Stimulated activated CD4-positive, alpha-beta T cell treated with anti-CD3 and anti-CD28 coated beads, Interleukin-2, amount 100 ng/mL, for 48 hours (primary cell): Measurements from ENCODE around the gene LDLRAD2.
"Not testable (repeated sequence)": the region's sequence is repeated elsewhere in the genome, so short reads cannot be mapped to it uniquely, and the experiment has no call there.

Experiments used
- DNase-seq, 2 donors: peaks; one replicate each; pipeline ENCODE4 v3.0.0-alpha.2; 2020

The LDLRAD2 gene

DNA sequence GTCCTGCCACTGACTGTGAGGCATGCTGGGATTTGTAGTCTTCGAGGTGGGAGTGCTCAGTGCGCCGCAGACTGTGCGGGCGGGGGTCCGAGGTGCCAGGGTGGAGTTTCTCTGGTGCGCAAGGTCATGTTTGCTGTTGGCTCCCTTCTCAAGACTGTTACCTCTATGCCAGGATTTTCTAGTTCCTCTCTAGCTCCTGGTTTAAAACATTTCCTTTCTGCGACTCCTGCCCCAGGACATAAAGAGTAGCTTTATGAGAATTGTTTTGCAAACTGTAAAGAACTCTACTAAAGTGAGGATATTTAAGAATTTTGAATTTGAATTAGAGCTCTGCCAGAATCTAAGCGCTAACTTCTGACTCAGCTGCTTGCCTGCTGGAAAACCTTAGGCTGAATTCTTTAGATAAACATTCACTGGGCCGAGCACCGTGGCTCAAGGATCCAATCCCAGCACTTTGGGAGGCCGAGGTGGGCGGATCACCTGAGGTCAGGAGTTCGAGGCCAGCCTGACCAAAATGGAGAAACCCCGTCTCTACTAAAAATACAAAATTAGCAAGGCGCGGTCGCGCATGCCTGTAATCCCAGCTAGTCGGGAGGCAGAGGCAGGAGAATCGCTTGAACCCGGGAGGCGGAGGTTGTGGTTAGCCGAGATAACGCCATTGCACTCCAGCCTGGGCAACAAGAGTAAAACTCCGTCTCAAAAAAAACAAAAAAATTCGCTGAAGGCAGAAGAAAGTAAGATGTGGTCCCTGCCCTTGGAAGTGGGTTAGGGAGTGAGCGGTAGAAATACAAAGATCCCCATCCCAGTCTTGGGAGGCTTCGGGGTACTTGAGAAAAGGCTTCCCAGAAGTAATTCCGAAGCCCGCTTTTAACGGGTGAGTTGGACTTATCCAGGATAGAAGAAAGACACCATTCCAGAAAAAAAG lies 28.1 kb upstream of the LDLRAD2 start:
- DNase-seq, result no peak

DNA sequence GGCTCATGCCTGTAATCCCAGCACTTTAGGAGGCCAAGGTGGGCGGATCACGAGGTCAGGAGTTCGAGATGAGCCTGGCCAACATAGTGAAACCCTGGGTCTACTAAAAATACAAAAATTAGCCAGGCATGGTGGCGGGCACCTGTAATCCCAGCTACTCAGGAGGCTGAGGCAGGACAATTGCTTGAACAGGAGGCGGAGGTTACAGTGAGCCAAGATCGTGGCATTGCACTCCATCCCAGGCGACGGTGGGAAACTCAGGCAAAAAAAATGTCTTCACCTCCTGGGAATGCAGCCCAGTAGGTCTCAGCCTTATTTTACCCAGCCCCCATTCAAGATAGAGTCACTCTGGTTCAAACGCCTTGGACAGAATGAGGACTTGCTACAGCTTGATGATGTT lies 26.3 kb upstream of the LDLRAD2 start:
- DNase-seq, result not testable (repeated sequence)

DNA sequence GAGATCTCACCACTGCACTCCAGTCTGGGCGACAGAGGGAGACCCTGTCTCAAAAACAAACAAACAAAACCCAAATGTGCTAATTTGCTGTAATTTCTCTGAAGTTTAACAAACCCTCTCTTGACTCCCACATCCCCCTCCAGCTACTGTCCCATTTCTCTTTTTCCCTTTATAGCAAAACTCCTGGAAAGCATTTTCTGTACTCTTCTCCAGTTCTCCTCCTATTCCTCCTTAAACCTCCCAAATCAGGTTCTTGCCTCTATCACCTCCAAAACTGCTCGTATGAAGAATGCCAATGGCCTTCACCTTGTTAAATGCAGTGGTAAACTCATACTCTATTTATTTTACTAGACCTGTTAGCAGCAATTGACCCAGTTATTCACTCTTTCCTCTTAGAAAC lies 25.4 kb upstream of the LDLRAD2 start:
- DNase-seq, result no peak

DNA sequence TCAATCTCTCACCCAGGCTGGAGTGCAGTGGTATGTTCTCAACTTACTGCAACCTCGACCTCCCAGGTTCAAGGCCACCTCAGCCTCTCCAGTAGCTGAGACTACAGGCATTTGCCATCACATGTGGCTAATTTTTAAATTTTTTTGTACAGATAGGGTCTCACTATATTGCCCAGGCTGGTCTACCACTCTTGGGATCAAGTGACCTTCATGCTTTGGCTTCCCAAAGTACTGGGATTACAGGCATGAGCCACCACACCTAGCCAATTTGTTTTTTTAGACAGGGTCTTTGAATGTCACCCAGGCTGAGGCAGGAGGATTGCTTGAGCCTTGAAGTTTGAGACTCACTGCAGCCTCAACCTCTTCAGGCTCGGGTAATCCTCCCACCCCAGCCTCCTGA lies 19.0 kb upstream of the LDLRAD2 start:
- DNase-seq, result no peak

DNA sequence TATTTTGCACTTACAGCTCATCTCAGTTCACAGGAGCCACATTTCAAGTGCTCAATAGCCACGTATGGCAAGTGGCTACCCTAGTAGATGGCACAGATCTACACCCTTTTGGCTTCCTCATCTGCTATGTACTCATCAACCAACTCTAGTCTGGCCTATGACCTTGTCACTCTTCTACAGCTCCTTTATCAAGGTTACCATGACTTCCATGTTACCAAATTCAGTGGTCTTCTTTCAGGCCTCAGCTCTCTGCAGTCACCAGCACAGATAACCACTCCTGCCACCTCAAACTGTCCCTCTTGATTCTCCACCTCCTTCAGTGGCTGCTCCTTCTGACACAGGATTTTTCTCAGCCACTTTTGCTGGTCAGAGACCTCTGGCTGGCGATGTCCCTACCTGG lies 17.4 kb upstream of the LDLRAD2 start:
- no peak for DNase-seq

DNA sequence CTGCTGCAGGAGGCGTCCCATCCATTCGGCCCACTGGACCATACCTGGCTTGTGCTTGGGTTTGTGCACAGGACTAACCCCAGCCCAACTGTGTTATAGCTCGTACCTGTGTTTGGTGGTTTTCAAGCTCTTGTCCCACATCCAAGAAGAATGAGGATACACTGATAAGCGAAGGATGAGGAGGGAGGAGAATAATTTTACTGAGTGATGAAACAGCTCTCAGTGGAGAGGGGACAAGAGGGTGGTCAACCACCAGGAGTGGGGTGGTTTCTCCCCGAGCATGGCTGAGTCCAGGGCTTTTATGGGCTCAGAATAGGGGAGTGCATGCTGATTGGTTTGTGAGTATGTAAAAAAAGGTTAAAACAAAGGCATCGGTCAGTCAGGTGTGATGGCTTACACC lies 17.0 kb upstream of the LDLRAD2 start:
- no peak for DNase-seq

DNA sequence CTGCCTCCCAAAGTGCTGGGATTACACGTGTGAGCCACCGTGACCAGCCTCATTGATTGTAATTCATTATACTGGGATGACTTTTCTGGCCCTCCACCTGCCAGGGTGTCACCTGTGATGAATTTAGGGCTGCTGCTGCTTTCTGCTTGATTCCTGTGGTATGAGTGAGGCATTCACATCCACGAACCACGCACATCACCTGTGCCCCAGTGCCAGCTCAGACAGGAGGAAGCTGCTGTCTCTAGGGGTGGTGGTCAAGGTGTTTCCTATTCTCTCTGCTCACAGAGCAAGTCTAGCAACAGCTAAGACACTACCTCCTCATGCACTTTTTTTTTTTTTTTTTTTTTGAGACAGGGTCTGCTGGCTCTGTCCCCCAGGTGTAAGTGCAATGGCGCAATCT lies 12.3 kb upstream of the LDLRAD2 start:
- DNase-seq, result no peak

DNA sequence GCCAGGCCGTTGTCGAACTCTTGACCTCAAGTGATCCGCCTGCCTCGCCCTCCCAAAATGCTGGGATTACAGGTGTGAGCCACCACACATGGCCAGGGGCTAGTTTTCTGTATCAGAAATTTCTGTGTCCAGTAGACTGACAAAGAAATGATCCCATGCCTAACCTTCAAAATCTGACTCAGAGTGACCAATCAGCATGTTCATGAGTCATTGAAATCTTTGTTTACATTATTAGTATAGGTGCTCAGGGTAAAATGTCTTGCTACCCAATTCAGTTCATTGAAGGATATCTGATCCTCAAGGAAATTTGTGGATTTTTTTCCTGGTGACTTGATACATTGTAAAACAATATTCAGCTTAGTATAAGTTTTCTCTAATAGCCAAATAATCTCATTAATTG lies 11.0 kb upstream of the LDLRAD2 start:
- DNase-seq, result no peak

DNA sequence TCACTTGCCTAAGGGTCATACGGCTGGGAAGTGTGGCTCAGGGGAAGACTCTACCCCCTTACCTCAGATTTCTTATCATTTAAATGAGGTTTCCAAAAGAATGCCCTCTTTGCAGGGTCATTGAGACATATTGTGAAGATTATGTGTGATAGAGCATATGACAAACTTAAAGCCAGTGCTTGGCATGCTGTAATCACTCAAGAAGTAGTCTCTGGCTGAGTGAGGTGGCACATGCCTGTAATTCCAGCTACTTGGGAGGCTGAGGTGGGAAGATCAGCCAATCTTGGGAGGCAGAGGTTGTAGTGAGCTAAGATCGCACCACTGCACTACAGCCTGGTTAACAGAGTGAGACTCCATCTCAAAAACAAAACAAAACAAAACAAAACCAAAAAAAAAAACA lies 7.5 kb upstream of the LDLRAD2 start:
- no peak for DNase-seq

DNA sequence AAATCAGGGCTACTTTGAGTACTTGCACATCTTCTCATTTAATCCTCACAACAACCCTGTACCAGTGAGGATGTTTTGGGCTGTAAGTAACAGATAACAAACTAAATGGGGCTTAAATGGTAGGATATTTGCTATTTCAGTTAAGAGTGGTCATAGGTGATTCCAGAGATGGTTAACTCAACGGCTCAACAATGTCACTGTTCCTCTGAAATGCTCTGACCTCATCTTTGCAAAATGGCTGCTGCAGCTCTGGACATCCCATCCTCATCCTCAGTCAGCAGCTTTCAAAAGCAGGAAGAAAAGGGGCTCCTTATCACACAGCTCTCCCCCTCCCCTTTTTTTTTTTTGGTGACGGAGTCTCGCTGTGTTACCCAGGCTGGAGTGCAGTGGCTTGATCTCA lies 1.5 kb downstream of the LDLRAD2 start:
- no peak for DNase-seq

DNA sequence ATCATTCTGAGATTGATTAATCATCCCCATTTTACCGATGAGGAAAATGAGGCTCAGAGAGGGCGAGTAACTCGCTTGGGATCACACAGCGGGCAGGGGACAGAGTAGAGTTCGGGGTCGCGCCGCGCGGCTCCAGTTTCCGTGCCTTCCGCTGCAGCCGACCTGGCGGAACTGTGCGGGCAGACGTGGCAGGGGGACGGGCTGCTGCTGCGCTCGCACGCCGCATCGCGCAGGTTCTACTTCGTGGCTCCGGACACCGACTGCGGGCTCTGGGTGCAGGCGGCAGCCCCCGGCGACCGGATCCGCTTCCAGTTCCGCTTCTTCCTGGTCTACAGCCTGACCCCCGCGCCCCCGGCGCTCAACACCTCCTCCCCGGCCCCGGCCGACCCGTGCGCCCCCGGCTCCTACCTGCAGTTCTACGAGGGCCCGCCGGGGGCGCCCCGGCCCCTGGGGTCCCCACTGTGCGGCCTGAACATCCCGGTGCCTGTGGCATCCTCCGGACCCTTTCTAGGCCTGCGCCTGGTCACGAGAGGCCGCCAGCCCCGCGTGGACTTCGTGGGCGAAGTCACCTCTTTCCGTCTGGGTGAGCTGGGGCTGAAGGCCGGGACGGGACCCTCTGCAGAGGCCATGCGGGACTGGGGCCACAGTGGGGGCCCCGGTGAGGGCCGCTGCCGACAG lies 2.3 kb downstream of the LDLRAD2 start:
- DNase-seq, result peak; percentile 9 to 50

DNA sequence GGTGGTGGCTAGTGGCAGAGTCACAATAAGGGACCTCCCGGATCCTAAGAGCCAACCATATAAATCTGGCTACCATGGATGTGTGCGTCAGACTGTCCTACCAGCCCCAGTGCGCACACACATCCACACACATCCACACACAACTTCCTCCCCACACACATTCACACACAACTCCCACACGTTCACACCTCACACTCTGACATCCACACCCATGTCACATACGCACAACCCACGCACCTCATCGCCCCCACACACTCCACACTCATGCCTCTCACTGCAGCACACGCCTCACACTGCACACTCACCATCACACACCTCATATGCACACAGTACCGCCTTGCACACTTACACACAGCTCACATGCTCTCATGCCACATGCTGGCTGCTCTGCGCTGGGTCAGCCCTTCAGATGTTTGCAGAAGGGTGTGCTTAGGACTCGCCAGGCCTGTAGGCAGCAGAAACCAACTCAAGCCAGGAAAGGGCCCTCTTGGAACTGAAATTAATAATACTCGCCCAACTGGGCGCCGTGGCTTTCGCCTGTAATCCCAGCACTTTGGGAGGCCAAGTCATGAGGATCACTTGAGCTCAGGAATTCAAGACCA lies 3.0 kb downstream of the LDLRAD2 start:
- DNase-seq, result no peak

DNA sequence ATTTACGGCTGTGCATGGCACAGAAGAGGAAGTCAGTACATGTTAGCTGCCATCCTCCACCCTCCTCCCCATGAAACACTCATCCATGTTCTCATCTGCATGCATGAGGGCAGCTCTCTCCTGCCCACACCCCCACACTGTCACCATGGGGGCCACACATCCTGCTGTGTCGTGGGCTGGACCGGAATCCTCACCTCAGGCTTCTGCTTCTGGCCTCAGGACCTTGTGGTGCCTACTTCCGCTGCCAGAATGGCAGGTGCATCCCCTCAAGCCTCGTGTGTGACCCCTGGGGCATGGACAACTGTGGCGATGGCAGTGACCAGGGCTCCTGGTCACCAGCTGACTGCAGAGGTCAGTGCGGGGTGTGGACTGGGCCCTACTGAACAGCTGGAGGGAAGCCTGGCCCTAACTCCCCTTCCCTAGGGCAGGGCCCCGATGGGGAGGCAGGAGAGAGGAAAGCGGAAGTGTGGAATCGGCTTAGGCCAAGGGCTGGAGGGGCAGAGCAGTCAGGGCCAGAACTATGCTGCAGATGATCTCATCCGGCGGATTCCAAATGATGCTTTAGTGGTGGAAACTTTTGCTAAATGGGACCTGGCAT lies 3.8 kb downstream of the LDLRAD2 start:
- no peak for DNase-seq

DNA sequence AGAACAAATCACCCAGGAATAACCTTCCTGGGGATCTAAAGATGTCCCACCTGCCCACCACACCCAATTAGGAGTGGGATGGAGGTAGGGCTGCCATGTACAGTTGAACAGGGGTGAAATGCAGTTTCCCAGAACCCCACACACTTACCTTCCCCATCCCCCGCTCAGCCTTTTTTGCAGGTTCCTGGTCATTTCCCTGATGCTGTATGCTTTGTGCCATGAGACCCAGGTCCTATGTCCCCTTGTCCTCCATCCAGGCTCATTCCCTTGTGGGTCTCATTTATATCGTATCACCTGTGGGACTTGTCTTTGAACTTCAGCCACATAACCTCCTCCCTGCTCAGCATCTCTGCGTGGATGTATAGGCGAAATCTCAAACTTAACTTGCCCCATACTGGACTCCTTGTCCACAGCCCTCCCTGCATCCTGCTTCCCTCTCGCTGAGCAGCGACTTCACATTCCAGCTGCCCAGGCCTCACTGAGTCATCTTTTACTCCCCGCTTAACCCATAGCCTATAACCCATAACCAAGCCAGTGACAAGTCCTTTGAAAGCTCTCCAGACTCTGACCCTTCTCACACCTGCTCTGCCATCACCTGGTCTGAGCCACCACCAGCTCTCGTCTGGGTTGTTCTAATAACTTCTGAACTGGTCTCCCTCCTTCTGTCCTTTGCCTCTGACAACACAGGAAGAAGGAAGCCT lies 4.7 kb downstream of the LDLRAD2 start:
- DNase-seq, result no peak

DNA sequence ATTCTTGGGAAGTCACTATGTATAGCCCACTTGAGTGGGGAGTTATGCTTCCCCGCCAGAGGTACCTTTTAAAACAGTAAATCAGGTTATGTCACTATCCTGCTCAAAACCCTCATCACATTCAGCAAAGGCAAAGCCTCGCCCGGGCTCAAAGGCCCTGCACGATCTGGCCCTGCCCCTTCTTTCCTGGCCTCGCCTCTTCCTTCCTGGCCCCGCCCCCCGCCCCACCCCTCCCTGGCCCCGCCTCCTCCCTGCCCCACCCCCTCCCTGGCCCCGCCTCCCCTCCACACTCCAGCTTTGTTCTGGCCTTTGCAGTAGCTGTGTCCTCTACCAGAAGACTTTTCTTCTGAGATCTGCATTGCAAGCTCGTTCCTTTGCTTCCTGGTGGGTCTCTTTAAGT lies 6.6 kb downstream of the LDLRAD2 start:
- peak; percentile 18 to 46 for DNase-seq

DNA sequence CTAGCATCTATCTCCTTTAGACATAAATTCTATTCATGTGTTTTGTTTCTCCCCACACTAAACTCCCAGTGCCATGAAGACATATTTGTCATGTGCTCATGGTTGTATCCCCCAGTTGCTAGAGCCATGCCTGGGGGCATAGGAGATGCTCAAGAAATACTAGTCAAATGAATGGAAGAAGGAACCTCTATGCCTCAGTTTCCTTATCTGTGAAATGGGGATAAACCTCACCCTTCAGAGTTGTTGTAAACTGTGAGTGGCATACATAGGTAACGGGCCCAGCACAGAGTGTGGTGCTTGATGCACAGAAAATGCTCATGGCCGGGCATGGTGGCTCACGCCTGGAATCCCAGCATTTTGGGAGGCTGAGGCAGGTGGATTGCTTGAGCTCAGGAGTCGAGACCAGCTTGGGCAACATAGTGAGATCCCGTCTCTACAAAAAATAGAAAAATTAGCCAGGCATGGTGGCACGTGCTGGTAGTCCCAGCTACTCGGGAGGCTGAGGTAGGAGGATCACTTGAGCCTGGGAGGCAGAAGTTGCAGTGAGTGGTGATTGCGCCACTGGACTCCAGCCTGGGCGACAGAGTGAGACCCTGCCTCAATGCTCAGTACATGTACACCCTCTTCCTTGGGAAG lies 8.7 kb downstream of the LDLRAD2 start:
- DNase-seq, result no peak

DNA sequence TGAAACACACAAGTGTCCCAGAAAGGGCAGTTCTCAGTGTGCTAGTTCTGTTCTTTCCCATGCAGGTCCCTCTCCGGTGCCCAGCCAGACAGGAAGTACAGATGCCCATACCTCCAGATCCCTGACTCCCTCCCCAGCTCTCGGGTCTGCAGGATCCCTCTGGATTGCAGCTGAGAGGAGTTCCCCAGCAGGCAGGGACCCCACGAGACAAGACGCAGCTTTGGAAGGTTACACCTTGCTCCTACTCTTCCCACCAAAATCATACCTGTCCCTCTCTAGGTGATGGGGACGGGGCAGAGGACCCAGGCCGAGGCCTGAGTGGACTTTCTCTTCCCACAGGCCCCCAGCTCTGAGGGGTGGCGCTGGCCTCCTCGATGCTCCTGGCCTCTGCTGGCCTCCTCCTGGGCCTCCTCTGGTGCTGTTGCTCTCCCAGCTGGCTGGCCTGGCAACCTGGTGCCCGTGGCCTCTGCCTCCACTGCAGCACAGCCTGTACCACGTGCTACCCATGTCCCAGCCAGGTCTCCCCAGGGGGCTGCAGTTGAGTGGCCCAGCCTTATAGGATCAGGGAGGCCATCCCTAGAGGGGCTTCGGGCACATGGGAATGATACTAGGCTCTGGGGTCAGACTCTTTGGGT lies 9.4 kb downstream of the LDLRAD2 start:
- no peak for DNase-seq

DNA sequence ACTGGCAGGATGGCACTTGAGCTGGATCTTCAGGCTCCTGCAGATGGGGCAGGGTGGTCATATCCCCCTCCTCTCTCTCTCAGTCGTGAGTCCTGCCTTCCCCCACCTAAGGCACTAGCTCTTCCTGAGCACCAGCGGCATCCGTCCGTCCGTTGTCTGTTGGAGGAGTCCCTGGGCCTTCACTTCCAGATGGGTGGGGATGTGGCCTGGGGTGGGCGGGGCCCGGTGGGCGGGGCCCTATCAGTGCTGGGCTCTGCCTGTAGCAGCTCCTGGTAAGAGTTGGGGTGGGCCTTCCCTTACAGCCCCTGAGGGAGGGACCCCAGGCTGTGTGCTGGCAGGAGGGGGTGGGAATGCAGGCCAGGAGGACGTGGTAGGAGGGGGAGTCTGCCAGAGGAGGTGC lies 10.3 kb downstream of the LDLRAD2 start:
- no peak for DNase-seq

DNA sequence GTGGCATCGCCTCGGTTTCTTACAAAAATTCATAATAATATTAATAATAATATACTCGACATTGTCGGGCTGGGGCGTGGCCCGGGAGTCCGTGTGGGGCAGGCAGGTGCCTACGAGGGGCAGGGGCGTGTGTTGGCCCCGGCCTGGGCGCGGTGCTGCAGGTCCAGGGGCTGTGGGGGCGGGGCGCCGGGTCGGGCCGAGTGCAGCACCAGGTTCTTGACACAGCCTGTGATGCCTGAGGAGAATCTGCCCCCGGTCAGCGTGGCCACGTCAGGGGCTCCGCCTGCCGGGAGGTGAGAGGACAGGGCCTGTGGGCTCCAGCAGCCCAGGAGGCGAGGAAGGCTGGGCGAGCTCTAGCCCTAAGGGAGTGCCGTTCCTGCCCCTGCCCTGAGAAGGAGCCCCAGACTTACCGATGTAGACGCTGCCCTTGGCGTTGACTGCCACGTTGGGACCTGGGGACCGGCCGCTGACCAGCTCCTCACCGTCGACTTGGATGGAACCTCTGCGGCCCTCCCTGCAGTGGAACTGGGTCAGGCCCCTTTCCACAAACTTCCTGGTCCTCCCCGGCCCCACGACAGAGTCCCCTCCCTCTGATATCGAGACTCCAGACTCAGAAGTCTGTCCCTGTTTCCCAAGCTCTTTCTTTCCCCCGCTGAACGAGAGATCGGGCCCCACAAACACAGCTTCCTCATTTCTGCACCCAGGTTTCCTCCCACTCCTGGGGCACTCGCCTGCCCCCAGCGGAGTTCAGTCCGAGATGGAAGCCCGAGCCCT lies 11.3 kb downstream of the LDLRAD2 start:
- DNase-seq, result no peak

DNA sequence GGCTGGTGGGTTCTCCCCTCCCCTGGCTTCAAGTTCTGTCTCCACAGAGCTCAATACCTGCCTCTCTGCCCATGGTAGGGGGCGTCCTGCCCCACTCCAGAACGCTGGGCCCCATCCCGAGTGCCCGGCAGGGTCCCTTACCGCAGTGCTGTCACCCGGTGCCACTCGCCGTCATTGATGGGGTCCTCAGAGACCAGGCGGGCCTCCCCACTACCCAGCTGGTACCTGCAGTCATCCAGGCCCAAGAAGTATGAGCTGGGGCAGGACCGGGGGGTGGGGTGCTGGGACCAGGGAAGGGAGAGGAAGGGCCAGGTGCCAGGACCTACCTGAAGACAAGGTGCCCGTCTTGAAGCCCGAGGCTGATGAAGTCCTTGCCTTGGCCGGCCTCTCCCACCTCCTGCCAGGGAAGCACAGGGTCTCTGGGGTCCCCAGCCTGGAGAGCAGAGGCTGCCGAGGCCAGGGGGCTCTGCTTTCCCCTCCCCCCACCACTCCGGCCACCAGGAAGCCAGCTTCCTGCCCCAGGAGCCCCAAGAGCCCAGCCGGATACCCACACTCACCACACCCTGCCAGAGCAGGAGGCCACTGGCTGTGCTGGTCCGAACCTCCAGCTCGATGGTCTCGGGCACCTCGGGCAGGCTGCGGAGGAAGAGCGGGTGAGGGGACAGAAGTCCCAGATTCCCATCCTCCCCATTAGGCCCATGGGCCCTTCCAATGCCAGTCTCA lies 12.1 kb downstream of the LDLRAD2 start:
- no peak for DNase-seq
